ENCODE measurements around the gene C10orf90. TPM values are rescaled to one million over a fixed set of nuclear protein-coding genes. Genes with fewer than 3 reads are reported as not detected.

Gene C10orf90
- total RNA-seq, 3 donors from 2014 or later (not counting 1 experiment from before 2014, with no cell fraction given), result not detected

DNA sequence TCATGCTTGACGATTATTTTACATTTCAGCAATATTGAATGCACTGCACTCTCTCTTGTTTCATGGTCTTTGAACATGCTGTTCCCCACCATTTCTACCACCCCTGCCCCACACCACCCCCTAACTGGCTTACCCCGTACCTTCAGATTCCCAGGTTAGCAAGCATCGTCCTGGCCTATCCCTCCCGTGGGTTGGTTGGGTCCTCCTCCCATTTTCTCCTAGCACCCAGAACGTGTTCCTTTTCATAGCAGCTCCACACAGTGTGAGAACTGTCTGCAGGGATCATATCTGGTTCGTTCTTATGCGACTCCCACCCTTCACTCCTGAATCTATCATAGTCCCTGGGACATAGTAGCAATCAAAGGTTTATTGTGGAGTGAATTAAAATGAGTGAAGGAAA lies 48.6 kb downstream of the C10orf90 start:
- no peak overlapping the region for H3K27ac ChIP-seq (ENCODE audit: low read length)
- DNase-seq (no peak), ATAC-seq (no peak)
- 85% methylated on average over 6 of the region's 7 CpGs for WGBS (ENCODE audit: insufficient coverage)
- Mint-ChIP-seq H3K4me1 (no peaks in the 10 kb centered on the region), H3K27me3 (ENCODE audit: low read depth in 2 of 2) (peaks cover 0 to 4% of the 10 kb centered on the region in 2 donors), H3K36me3 (no peaks in the 10 kb centered on the region), H3K27ac (no peak overlapping the region), H3K4me3 (no peak overlapping the region), H3K9me3 (no peaks in the 10 kb centered on the region)
- TF ChIP-seq, protein P1, sequence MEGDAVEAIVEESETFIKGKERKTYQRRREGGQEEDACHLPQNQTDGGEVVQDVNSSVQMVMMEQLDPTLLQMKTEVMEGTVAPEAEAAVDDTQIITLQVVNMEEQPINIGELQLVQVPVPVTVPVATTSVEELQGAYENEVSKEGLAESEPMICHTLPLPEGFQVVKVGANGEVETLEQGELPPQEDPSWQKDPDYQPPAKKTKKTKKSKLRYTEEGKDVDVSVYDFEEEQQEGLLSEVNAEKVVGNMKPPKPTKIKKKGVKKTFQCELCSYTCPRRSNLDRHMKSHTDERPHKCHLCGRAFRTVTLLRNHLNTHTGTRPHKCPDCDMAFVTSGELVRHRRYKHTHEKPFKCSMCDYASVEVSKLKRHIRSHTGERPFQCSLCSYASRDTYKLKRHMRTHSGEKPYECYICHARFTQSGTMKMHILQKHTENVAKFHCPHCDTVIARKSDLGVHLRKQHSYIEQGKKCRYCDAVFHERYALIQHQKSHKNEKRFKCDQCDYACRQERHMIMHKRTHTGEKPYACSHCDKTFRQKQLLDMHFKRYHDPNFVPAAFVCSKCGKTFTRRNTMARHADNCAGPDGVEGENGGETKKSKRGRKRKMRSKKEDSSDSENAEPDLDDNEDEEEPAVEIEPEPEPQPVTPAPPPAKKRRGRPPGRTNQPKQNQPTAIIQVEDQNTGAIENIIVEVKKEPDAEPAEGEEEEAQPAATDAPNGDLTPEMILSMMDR (IDR thresholded peaks at IDR 0.05), result no peak
- no peaks in the 10 kb centered on the region for H3K36me3 ChIP-seq (ENCODE audit: control insufficient read depth, insufficient read depth, low read length)
- intact Hi-C loops (cut with micrococcal nuclease), result no loop called here
- H3K9me3 ChIP-seq (ENCODE audit: control insufficient read depth, insufficient read depth, low read length), result no peaks in the 10 kb centered on the region
- H3K4me3 ChIP-seq (ENCODE audit: low read length), result no peak overlapping the region
- H3K4me1 ChIP-seq (ENCODE audit: control insufficient read depth, insufficient read depth, low read length), result no peaks in the 10 kb centered on the region
- H3K27me3 ChIP-seq (ENCODE audit: control insufficient read depth, insufficient read depth, low read length), result no peaks in the 10 kb centered on the region

DNA sequence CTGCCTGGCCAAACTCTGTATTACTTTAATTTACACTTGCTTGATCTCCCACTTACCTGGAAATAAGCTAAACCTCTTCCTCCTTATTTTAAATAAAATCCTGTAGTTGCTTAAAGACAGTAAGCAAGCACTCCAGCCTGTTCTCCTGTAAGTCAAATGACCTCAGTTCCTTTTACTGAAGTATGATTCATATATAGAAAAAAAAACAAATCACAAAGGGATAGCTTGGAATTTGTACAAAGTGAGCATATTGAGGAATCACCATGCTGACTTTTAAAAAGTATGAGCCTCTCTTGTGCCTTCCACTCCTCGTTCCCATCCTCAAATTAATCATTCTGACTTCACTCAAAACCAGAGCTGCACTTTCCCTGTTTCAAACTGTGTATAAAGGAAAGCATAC lies 52.0 kb downstream of the C10orf90 start:
- TF ChIP-seq, protein P1 (IDR thresholded peaks at IDR 0.05), result no peak
- peaks cover 5% of the 10 kb centered on the region in 2 donors for H3K27me3 Mint-ChIP-seq (ENCODE audit: low read depth in 2 of 2)
- 71% methylated on average over 1 of the region's 1 CpG for WGBS (ENCODE audit: insufficient coverage)
- H3K4me3 Mint-ChIP-seq, result no peak overlapping the region
- H3K9me3 ChIP-seq (ENCODE audit: control insufficient read depth, insufficient read depth, low read length), result no peaks in the 10 kb centered on the region
- H3K36me3 Mint-ChIP-seq, result no peaks in the 10 kb centered on the region
- ATAC-seq (no peak), DNase-seq (no peak)
- no peaks in the 10 kb centered on the region for H3K27me3 ChIP-seq (ENCODE audit: control insufficient read depth, insufficient read depth, low read length)
- H3K27ac ChIP-seq (ENCODE audit: low read length), result no peak overlapping the region
- intact Hi-C loops (cut with micrococcal nuclease), result no loop called here
- H3K27ac Mint-ChIP-seq, result no peak overlapping the region
- H3K36me3 ChIP-seq (ENCODE audit: control insufficient read depth, insufficient read depth, low read length), result no peaks in the 10 kb centered on the region
- H3K4me3 ChIP-seq (ENCODE audit: low read length), result no peak overlapping the region
- no peaks in the 10 kb centered on the region for H3K4me1 ChIP-seq (ENCODE audit: control insufficient read depth, insufficient read depth, low read length)
- H3K4me1 Mint-ChIP-seq, result no peaks in the 10 kb centered on the region
- H3K9me3 Mint-ChIP-seq, result no peaks in the 10 kb centered on the region

GRCh38 chr10:126617733-126618132 lies 52.8 kb downstream of the C10orf90 start:
- ATAC-seq (no peak), DNase-seq (no peak)
- no peak overlapping the region for H3K4me3 ChIP-seq (ENCODE audit: low read length)
- H3K4me1 ChIP-seq (ENCODE audit: control insufficient read depth, insufficient read depth, low read length), result no peaks in the 10 kb centered on the region
- no peaks in the 10 kb centered on the region for H3K9me3 Mint-ChIP-seq
- WGBS (ENCODE audit: insufficient coverage), result 95% methylated on average over 3 of the region's 3 CpGs
- no peak overlapping the region for H3K4me3 Mint-ChIP-seq
- H3K27ac Mint-ChIP-seq, result no peak overlapping the region
- no peaks in the 10 kb centered on the region for H3K36me3 Mint-ChIP-seq
- H3K27me3 ChIP-seq (ENCODE audit: control insufficient read depth, insufficient read depth, low read length), result no peaks in the 10 kb centered on the region
- no peaks in the 10 kb centered on the region for H3K4me1 Mint-ChIP-seq
- no peaks in the 10 kb centered on the region for H3K36me3 ChIP-seq (ENCODE audit: control insufficient read depth, insufficient read depth, low read length)
- no peak overlapping the region for H3K27ac ChIP-seq (ENCODE audit: low read length)
- no peaks in the 10 kb centered on the region for H3K9me3 ChIP-seq (ENCODE audit: control insufficient read depth, insufficient read depth, low read length)
- H3K27me3 Mint-ChIP-seq (ENCODE audit: low read depth in 2 of 2), result peaks cover 7 to 9% of the 10 kb centered on the region in 2 donors
- TF ChIP-seq, protein P1 (IDR thresholded peaks at IDR 0.05), result no peak
- intact Hi-C loops (cut with micrococcal nuclease), result no loop called here

GRCh38 chr10:126617208-126617607 lies 53.3 kb downstream of the C10orf90 start:
- intact Hi-C loops (cut with micrococcal nuclease), result no loop called here
- ATAC-seq (no peak), DNase-seq (no peak)
- Mint-ChIP-seq H3K27me3 (ENCODE audit: low read depth in 2 of 2) (peaks cover 7 to 9% of the 10 kb centered on the region in 2 donors), H3K4me1 (no peaks in the 10 kb centered on the region), H3K27ac (no peak overlapping the region), H3K9me3 (no peaks in the 10 kb centered on the region), H3K36me3 (no peaks in the 10 kb centered on the region), H3K4me3 (no peak overlapping the region)
- TF ChIP-seq, protein P1 (IDR thresholded peaks at IDR 0.05), result no peak
- Histone ChIP-seq H3K36me3 (ENCODE audit: control insufficient read depth, insufficient read depth, low read length) (no peaks in the 10 kb centered on the region), H3K27ac (ENCODE audit: low read length) (no peak overlapping the region), H3K4me3 (ENCODE audit: low read length) (no peak overlapping the region), H3K4me1 (ENCODE audit: control insufficient read depth, insufficient read depth, low read length) (no peaks in the 10 kb centered on the region), H3K27me3 (ENCODE audit: control insufficient read depth, insufficient read depth, low read length) (no peaks in the 10 kb centered on the region), H3K9me3 (ENCODE audit: control insufficient read depth, insufficient read depth, low read length) (no peaks in the 10 kb centered on the region)
- 95% methylated on average over 1 of the region's 1 CpG for WGBS (ENCODE audit: insufficient coverage)

Measured in natural killer cell (primary cell).